Measurements from ENCODE around the gene TMEM54. TPM values are rescaled to one million over a fixed set of nuclear protein-coding genes. Genes with fewer than 3 reads are reported as not detected.

The TMEM54 gene
- total and polyA plus RNA-seq, 10 of the 15 experiments (the other 5 are each of a cell fraction or from before 2014, with no cell fraction given): 0.07 to 0.94 (median 0.56) TPM; not detected in 1

GRCh38 chr1:32947669-32948389 is 46.6 kb upstream of the TMEM54 start:
- Histone ChIP-seq H3K79me2 (ENCODE audit: control insufficient read depth, insufficient read depth, low read length) (no peaks in the 10 kb centered on the region; the same call in none of the 2 replicates), H4K20me1 (ENCODE audit: control insufficient read depth, insufficient read depth) (no peaks in the 10 kb centered on the region), H3K9me3 (replicated peaks; ENCODE audit: control insufficient read depth, insufficient read depth, low read length) (no peaks in the 10 kb centered on the region; the same call in 2 of the 3 replicates), H3K4me3 (no peak overlapping the region), H3K4me1 (ENCODE audit: control insufficient read depth, insufficient read depth, low read length) (peaks cover 16% of the 10 kb centered on the region), H3K36me3 (ENCODE audit: control insufficient read depth in 2 of 2, insufficient read depth in 2 of 2, low read length in 1 of 2) (peaks cover 6 to 8% of the 10 kb centered on the region in 2 experiments; a peak in 3 of 4 replicates), H3K4me2 (ENCODE audit: control insufficient read depth, insufficient read depth) (no peak overlapping the region), H3K9ac (ENCODE audit: control insufficient read depth, insufficient read depth, low read length) (no peak overlapping the region), H3K27ac (ENCODE audit: control insufficient read depth, insufficient read depth) (no peak overlapping the region), H3K27me3 (replicated peaks in 1 of 2; ENCODE audit: control insufficient read depth in 2 of 2, insufficient read depth in 2 of 2, low read length in 1 of 2) (no peaks in the 10 kb centered on the region), H2AFZ (ENCODE audit: control insufficient read depth, low read depth, low read length) (no peak overlapping the region)
- TF ChIP-seq NFYA (IDR thresholded peaks at IDR 0.05; ENCODE audit: borderline replicate concordance, low read depth, low read length) (no peak), BCL11A (IDR thresholded peaks at IDR 0.05; ENCODE audit: low read depth, low read length) (no peak), REST (IDR thresholded peaks at IDR 0.05; ENCODE audit: low read depth, low read length) (no peak), CEBPB (IDR thresholded peaks at IDR 0.05; ENCODE audit: borderline replicate concordance in 1 of 2, low read depth in 2 of 2, low read length in 2 of 2) (no peak), CEBPZ (IDR thresholded peaks at IDR 0.05; ENCODE audit: low read depth, low read length) (no peak), SKIL (IDR thresholded peaks at IDR 0.05; ENCODE audit: low read depth, poor library complexity, severe bottlenecking) (no peak), ATF7 (IDR thresholded peaks at IDR 0.05; ENCODE audit: low read depth) (no peak), POLR2AphosphoS2 (IDR thresholded peaks at IDR 0.05; ENCODE audit: low read depth, low read length) (no peak), BRCA1 (IDR thresholded peaks at IDR 0.05; ENCODE audit: low read depth, low read length) (no peak), CHD1 (IDR thresholded peaks at IDR 0.05; ENCODE audit: low read depth, low read length) (no peak), NFXL1 (IDR thresholded peaks at IDR 0.05; ENCODE audit: borderline replicate concordance) (no peak), FOXK2 (IDR thresholded peaks at IDR 0.05) (no peak), FOS (IDR thresholded peaks at IDR 0.05; ENCODE audit: borderline replicate concordance, extremely low read depth, insufficient read length) (no peak)
- ChIA-PET POLR2A (interaction anchor here (1.0 kb wide), 1 partner anchor 45 kb away, joined by 4 read pairs; no protein-coding TSS in a partner anchor), CTCF (interaction anchor here (1.2 to 4.6 kb wide), 7 partner anchors 10 to 77 kb away, joined by 3 to 21 read pairs (median 5); no protein-coding TSS in a partner anchor), SMC1A (ENCODE audit: uncharacterized antibody, unreplicated experiment) (interaction anchor here (0.7 to 1.7 kb wide), 6 partner anchors 12 to 655 kb away, joined by 3 to 5 read pairs (median 3); no protein-coding TSS in a partner anchor), RAD21 (ENCODE audit: unreplicated experiment) (interaction anchor here (1.5 kb wide), 1 partner anchor 46 kb away, joined by 4 read pairs; no protein-coding TSS in a partner anchor)
- no TSS peak for BruUV-seq (replicated peaks)
- FAIRE-seq: no peak
- intact Hi-C loops (cut with micrococcal nuclease; ENCODE audit: unreplicated experiment) (no loop called here), in situ Hi-C loops (cut with MboI) (loop anchor here (25.0 kb wide), 1 partner anchor 664 kb away; no protein-coding TSS in a partner anchor)
- DNase-seq (ENCODE audit: low read depth, low spot score): no peak
- no peak for ATAC-seq
- WGBS (ENCODE audit: insufficient coverage, insufficient replicate concordance, low lambda C conversion rate, missing lambda C conversion rate): 71% methylated on average over 6 of the region's 6 CpGs

Measured in GM12878 (cell line).